Measurements from ENCODE around the gene PPIL4. TPM values are rescaled to one million over a fixed set of nuclear protein-coding genes. Genes with fewer than 3 reads are reported as not detected.

PPIL4 gene
- total RNA-seq, 1 experiment from 2014 or later, result 36.9 TPM

DNA sequence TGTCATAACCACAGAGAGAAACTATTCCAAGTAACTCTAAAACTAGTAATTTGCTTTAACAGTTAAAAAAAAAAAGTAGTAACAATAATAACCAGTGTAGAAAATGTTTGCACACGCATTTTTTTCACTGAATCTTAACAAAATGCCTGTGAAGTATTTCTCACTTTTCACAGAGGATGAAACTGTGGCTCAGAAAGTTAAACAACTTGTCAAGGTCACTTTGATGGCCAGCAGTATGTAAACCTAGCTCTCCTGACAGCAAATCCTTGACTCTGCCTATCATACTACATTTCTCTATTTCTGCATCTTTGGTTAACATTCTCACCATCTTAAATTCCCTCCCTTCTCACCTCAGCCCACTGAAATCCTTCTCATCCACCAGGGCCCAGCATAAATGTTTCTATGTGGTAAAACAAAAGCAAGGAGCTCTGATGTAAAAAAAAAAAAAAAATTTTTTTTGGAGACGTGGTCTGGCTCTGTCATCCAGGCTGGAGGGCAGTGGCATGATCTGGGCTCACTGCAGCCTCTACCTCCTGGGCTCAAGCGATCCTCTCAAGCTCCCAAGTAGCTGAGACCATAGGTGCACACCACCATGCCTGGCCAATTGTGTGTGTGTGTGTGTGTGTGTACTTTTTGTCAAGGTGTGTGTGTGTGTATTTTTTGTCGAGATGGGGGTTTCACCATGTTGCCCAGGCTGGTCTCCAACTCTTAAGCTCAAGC is 34.9 kb downstream of the PPIL4 start:
- Histone ChIP-seq H3K9me3 (ENCODE audit: control insufficient read depth, low read depth, low read length) (no peaks in the 10 kb centered on the region), H3K4me1 (ENCODE audit: insufficient read depth, low read length) (no peaks in the 10 kb centered on the region), H3K23me2 (ENCODE audit: insufficient read length, low read depth, low read length, poor library complexity, severe bottlenecking) (no peaks in the 10 kb centered on the region), H3K79me2 (ENCODE audit: insufficient read depth, low read length) (no peaks in the 10 kb centered on the region), H2AK5ac (ENCODE audit: insufficient read length, low read length) (no peak overlapping the region), H3K79me1 (ENCODE audit: insufficient read depth, low read depth, low read length, poor library complexity, severe bottlenecking) (no peaks in the 10 kb centered on the region), H2AFZ (ENCODE audit: low read length) (no peak overlapping the region), H3K27ac (ENCODE audit: insufficient read length, low read depth, low read length) (no peak overlapping the region), H3K18ac (ENCODE audit: insufficient read length, low read depth, low read length) (no peak overlapping the region), H2BK120ac (ENCODE audit: low read depth, low read length, poor library complexity, severe bottlenecking) (no peak overlapping the region), H2BK15ac (ENCODE audit: low read depth, low read length) (no peak overlapping the region), H4K91ac (ENCODE audit: insufficient read length, low read depth, low read length) (no peak overlapping the region), H3T11ph (ENCODE audit: low read length) (no peak overlapping the region), H4K8ac (replicated peaks; ENCODE audit: insufficient read length, low read depth, low read length) (no peak overlapping the region), H2BK20ac (ENCODE audit: low read depth, low read length, poor library complexity, severe bottlenecking) (no peak overlapping the region), H3K9ac (ENCODE audit: extremely low read depth, insufficient read length, low read length) (no peak overlapping the region), H3K4ac (ENCODE audit: low read depth, low read length) (no peak overlapping the region), H4K20me1 (ENCODE audit: control insufficient read depth, insufficient read depth, insufficient read length) (no peaks in the 10 kb centered on the region), H2BK5ac (ENCODE audit: insufficient read length, low read length) (no peak overlapping the region), H2BK12ac (ENCODE audit: insufficient read length, low read depth, low read length) (no peak overlapping the region), H3K23ac (ENCODE audit: insufficient read length, low read depth, low read length) (no peak overlapping the region), H3K27me3 (ENCODE audit: insufficient read depth, low read length) (no peaks in the 10 kb centered on the region), H4K5ac (ENCODE audit: insufficient read length, low read depth, low read length) (no peak overlapping the region), H3K14ac (ENCODE audit: insufficient read depth, low read length) (no peak overlapping the region), H3K56ac (ENCODE audit: insufficient read length, low read depth, low read length) (no peak overlapping the region), H3K4me2 (ENCODE audit: insufficient read depth, insufficient read length, low read length) (no peak overlapping the region)
- no peak for DNase-seq
- no peaks in the 10 kb centered on the region for H3K9me3 Mint-ChIP-seq
- H3K4me1 Mint-ChIP-seq, result peaks cover 6 to 7% of the 10 kb centered on the region in 2 experiments
- H3K36me3 Mint-ChIP-seq (ENCODE audit: insufficient read depth in 1 of 3, low read depth in 3 of 3), result peaks cover 3 to 22% (median 14%) of the 10 kb centered on the region in 3 experiments; a peak in 6 of 7 replicates
- H3K27me3 Mint-ChIP-seq (ENCODE audit: low read depth), result no peaks in the 10 kb centered on the region
- H3K27ac Mint-ChIP-seq, result no peak overlapping the region
- no CpG with 5 or more reads among the region's 4 CpGs for WGBS (ENCODE audit: extremely low coverage, insufficient read length, low lambda C conversion rate)
- no peak overlapping the region for H3K4me3 Mint-ChIP-seq
- TF ChIP-seq, protein P1, sequence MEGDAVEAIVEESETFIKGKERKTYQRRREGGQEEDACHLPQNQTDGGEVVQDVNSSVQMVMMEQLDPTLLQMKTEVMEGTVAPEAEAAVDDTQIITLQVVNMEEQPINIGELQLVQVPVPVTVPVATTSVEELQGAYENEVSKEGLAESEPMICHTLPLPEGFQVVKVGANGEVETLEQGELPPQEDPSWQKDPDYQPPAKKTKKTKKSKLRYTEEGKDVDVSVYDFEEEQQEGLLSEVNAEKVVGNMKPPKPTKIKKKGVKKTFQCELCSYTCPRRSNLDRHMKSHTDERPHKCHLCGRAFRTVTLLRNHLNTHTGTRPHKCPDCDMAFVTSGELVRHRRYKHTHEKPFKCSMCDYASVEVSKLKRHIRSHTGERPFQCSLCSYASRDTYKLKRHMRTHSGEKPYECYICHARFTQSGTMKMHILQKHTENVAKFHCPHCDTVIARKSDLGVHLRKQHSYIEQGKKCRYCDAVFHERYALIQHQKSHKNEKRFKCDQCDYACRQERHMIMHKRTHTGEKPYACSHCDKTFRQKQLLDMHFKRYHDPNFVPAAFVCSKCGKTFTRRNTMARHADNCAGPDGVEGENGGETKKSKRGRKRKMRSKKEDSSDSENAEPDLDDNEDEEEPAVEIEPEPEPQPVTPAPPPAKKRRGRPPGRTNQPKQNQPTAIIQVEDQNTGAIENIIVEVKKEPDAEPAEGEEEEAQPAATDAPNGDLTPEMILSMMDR (conservative IDR thresholded peaks at IDR 0.05), result no peak

Data from H9 (cell line).